H1 (cell line): ENCODE data around the gene TUBAL3. TPM values are rescaled to one million over a fixed set of nuclear protein-coding genes. Genes with fewer than 3 reads are reported as not detected.

Experiments
- CTCF ChIA-PET: fragments of 300-600 bp; sonication (Branson Sonifier 250); formaldehyde crosslinking; loops from one replicate; lab custom pipeline; 2021; ENCODE audit not compliant: partially characterized antibody; lab: Charles Lee
- POLR2A ChIA-PET: fragments of 300-600 bp; sonication (Branson Sonifier 250); formaldehyde crosslinking; loops from one replicate; lab custom pipeline; 2021; ENCODE audit warnings: inconsistent platforms; ENCODE audit not compliant: partially characterized antibody; lab: Charles Lee
- DNase-seq, 2 experiments: peaks; one replicate each; pipeline versions ENCODE4 v3.0.0 to v3.0.0-alpha.2; 2010 to 2022; ENCODE audit warnings: low spot score in 2 of 2, low read depth in 1 of 2, mixed read lengths in 1 of 2
- FAIRE-seq: peaks from 2 replicates; lab custom pipeline; 2011; peaks lifted over from hg19 to GRCh38; lab: Jason Lieb, UNC
- H2AFZ ChIP-seq: 2 replicates; pipeline ENCODE4 v1.8.1; 2012; ENCODE audit warnings: low read length, inconsistent platforms
- H2AK5ac ChIP-seq: 2 replicates; pipeline ENCODE4 v1.6.1; 2013; ENCODE audit warnings: low read depth, low read length
- H2BK120ac ChIP-seq: replicated peaks from 2 replicates; pipeline ENCODE3; 2013; ENCODE audit warnings: low read depth, low read length, inconsistent platforms
- H2BK12ac ChIP-seq: 2 replicates; pipeline ENCODE4 v1.6.1; 2013; ENCODE audit warnings: low read depth, low read length
- H2BK15ac ChIP-seq: 2 replicates; pipeline ENCODE4 v1.6.1; 2013; ENCODE audit warnings: low read length
- H2BK20ac ChIP-seq: 2 replicates; pipeline ENCODE4 v1.6.1; 2013; ENCODE audit warnings: low read length
- H2BK5ac ChIP-seq: 2 replicates; pipeline ENCODE4 v1.6.1; 2013; ENCODE audit warnings: low read depth, low read length
- H3K14ac ChIP-seq: 2 replicates; pipeline ENCODE4 v1.6.1; 2013; ENCODE audit warnings: inconsistent platforms; ENCODE audit not compliant: insufficient read length
- H3K18ac ChIP-seq: 2 replicates; pipeline ENCODE4 v1.6.1; 2013; ENCODE audit warnings: low read length; ENCODE audit errors: extremely low read depth
- H3K23ac ChIP-seq: 2 replicates; pipeline ENCODE4 v1.6.1; 2013; ENCODE audit warnings: inconsistent platforms; ENCODE audit not compliant: insufficient read length
- H3K23me2 ChIP-seq: 2 replicates; pipeline ENCODE4 v1.6.1; 2013; ENCODE audit warnings: low read depth, low read length
- H3K27ac ChIP-seq: 2 replicates; pipeline ENCODE4 v1.6.1; 2011; ENCODE audit warnings: low read depth, low read length, inconsistent platforms
- H3K27me3 ChIP-seq, 4 experiments: replicated peaks in 1 of 4; 1 replicate in 1 of 4; 2 replicates in 3 of 4; pipeline versions ENCODE4 v1.6.1 to v1.8.1; 2011 to 2013; ENCODE audit warnings: low read length in 3 of 4, mild to moderate bottlenecking in 3 of 4, inconsistent platforms in 2 of 4, mixed read lengths in 2 of 4, moderate library complexity in 1 of 4; ENCODE audit not compliant: control insufficient read depth in 3 of 4, insufficient read depth in 3 of 4; ENCODE audit errors: extremely low read depth in 1 of 4
- H3K36me3 ChIP-seq, 4 experiments: 2 replicates each; pipeline versions ENCODE4 v1.6.1 to v1.8.1; 2011 to 2013; ENCODE audit warnings: mild to moderate bottlenecking in 4 of 4, low read length in 3 of 4, moderate library complexity in 2 of 4, control low read depth in 1 of 4, inconsistent platforms in 1 of 4; ENCODE audit not compliant: insufficient read depth in 4 of 4, control insufficient read depth in 2 of 4
- H3K4ac ChIP-seq: replicated peaks from 2 replicates; pipeline ENCODE3; 2013; ENCODE audit warnings: low read length, low read depth, mixed read lengths, inconsistent platforms; ENCODE audit not compliant: insufficient read length
- H3K4me1 ChIP-seq, 4 experiments: replicated peaks in 1 of 4; 1 replicate in 1 of 4; 2 replicates in 3 of 4; pipeline versions ENCODE4 v1.6.1 to v1.8.1; 2011 to 2013; ENCODE audit warnings: low read length in 3 of 4, inconsistent platforms in 2 of 4, mixed read lengths in 1 of 4; ENCODE audit not compliant: insufficient read depth in 4 of 4, control insufficient read depth in 3 of 4
- H3K4me2 ChIP-seq, 2 experiments: 2 replicates each; pipeline versions ENCODE4 v1.6.1 to v1.8.1; 2011 to 2013; ENCODE audit warnings: low read depth in 2 of 2, low read length in 2 of 2, control low read depth in 1 of 2, inconsistent platforms in 1 of 2, mild to moderate bottlenecking in 1 of 2; ENCODE audit not compliant: insufficient read depth in 1 of 2
- H3K4me3 ChIP-seq, 4 experiments: fragments of 200-600, 300-600 bp in 1 of 4; sonication (generic), shearing (Covaris generic), sonication (Bioruptor Twin) in 1 of 4; 2 replicates each; pipeline versions ENCODE4 v1.5.1 to v1.8.1; 2011 to 2016; ENCODE audit warnings: low read length in 4 of 4, low read depth in 3 of 4, control low read depth in 2 of 4, inconsistent platforms in 2 of 4, mild to moderate bottlenecking in 2 of 4, mixed read lengths in 1 of 4, moderate library complexity in 1 of 4; ENCODE audit not compliant: insufficient read depth in 2 of 4; ENCODE audit errors: extremely low read depth in 1 of 4
- H3K56ac ChIP-seq: replicated peaks from 2 replicates; pipeline ENCODE3; 2013; ENCODE audit warnings: low read depth, mild to moderate bottlenecking, mixed read lengths, low read length, inconsistent platforms; ENCODE audit not compliant: insufficient read length
- H3K79me1 ChIP-seq: 2 replicates; pipeline ENCODE4 v1.6.1; 2013; ENCODE audit warnings: low read depth, low read length, control low read depth
- H3K79me2 ChIP-seq, 2 experiments: 2 replicates each; pipeline versions ENCODE4 v1.6.1 to v1.8.1; 2012 to 2013; ENCODE audit warnings: low read length in 2 of 2, mild to moderate bottlenecking in 2 of 2, inconsistent platforms in 1 of 2; ENCODE audit not compliant: insufficient read depth in 2 of 2, control insufficient read depth in 1 of 2
- H3K9ac ChIP-seq, 4 experiments: replicated peaks in 1 of 4; 1 replicate in 1 of 4; 2 replicates in 3 of 4; pipeline versions ENCODE4 v1.6.1 to v1.8.1; 2011 to 2013; ENCODE audit warnings: low read depth in 3 of 4, low read length in 3 of 4, control low read depth in 2 of 4, mild to moderate bottlenecking in 2 of 4, moderate library complexity in 2 of 4, inconsistent platforms in 1 of 4; ENCODE audit errors: extremely low read depth in 1 of 4
- H3K9me3 ChIP-seq, 2 experiments: 2 replicates each; pipeline versions ENCODE4 v1.6.1 to v1.8.1; 2012 to 2013; ENCODE audit warnings: mild to moderate bottlenecking in 2 of 2, moderate library complexity in 2 of 2, control low read depth in 1 of 2, inconsistent platforms in 1 of 2, low read depth in 1 of 2, low read length in 1 of 2, mixed read lengths in 1 of 2; ENCODE audit not compliant: insufficient read depth in 2 of 2
- H4K20me1 ChIP-seq, 2 experiments: replicated peaks in 1 of 2; 2 replicates each; pipeline versions ENCODE3 to v1.8.1; 2011 to 2013; ENCODE audit warnings: inconsistent platforms in 2 of 2, low read length in 2 of 2, mild to moderate bottlenecking in 1 of 2; ENCODE audit not compliant: insufficient read depth in 2 of 2, control insufficient read depth in 1 of 2
- H4K5ac ChIP-seq: 2 replicates; pipeline ENCODE4 v1.6.1; 2013; ENCODE audit warnings: low read length, low read depth, mixed read lengths, inconsistent platforms; ENCODE audit not compliant: insufficient read length
- H4K8ac ChIP-seq: 2 replicates; pipeline ENCODE4 v1.8.0; 2013; ENCODE audit warnings: mild to moderate bottlenecking, moderate library complexity, low read length, inconsistent platforms; ENCODE audit not compliant: insufficient read depth; ENCODE audit errors: extremely low read depth
- H4K91ac ChIP-seq: replicated peaks from 2 replicates; pipeline ENCODE3; 2013; ENCODE audit warnings: low read length, mixed read lengths, inconsistent platforms; ENCODE audit not compliant: insufficient read length
- BCL11A ChIP-seq, 2 experiments: IDR thresholded peaks; one replicate each; pipeline ENCODE4 v1.6.1; 2011; ENCODE audit warnings: low read depth in 2 of 2, low read length in 2 of 2, mild to moderate bottlenecking in 2 of 2
- CTBP2 ChIP-seq: IDR thresholded peaks from 2 replicates; pipeline ENCODE4 v1.7.0; 2011; ENCODE audit warnings: borderline replicate concordance, mild to moderate bottlenecking, moderate library complexity, mixed read lengths, low read length; ENCODE audit not compliant: insufficient read depth, insufficient read length
- EP300 ChIP-seq, 2 experiments: IDR thresholded peaks; 1 replicate in 1 of 2; 2 replicates in 1 of 2; pipeline ENCODE4 v1.6.1; 2011 to 2012; ENCODE audit warnings: low read depth in 2 of 2, low read length in 2 of 2, mild to moderate bottlenecking in 2 of 2, borderline replicate concordance in 1 of 2, inconsistent platforms in 1 of 2, moderate library complexity in 1 of 2
- EZH2 ChIP-seq: fragments of 200-600 bp; sonication (generic); IDR thresholded peaks from 2 replicates; pipeline ENCODE4 v1.7.1; 2012; ENCODE audit warnings: low read depth, mild to moderate bottlenecking, moderate library complexity, low read length, inconsistent platforms; ENCODE audit not compliant: severe bottlenecking
- MAFK ChIP-seq: IDR thresholded peaks from 2 replicates; pipeline ENCODE4 v1.6.1; 2012; ENCODE audit warnings: low read depth, mild to moderate bottlenecking, improper control_type of control experiment, low read length
- POLR2A ChIP-seq, 2 experiments: IDR thresholded peaks; 1 replicate in 1 of 2; 2 replicates in 1 of 2; pipeline ENCODE4 v1.6.1; 2011; ENCODE audit warnings: low read depth in 2 of 2, low read length in 2 of 2, mild to moderate bottlenecking in 2 of 2; ENCODE audit errors: control extremely low read depth in 1 of 2
- SP2 ChIP-seq: IDR thresholded peaks from 2 replicates; pipeline ENCODE4 v1.6.1; 2012; ENCODE audit warnings: mild to moderate bottlenecking, low read length, inconsistent platforms
- TBP ChIP-seq: IDR thresholded peaks from 2 replicates; pipeline ENCODE4 v1.6.1; 2011; ENCODE audit warnings: low read depth, low read length, improper control_type of control experiment
- WGBS, 2 experiments: shearing (Covaris generic) in 1 of 2; methylation state at CpG; one replicate each; pipeline versions ENCODE4 v1.1.6 to v1.1.7; 2013 to 2015; ENCODE audit warnings: low lambda C conversion rate in 2 of 2, mixed read lengths in 2 of 2, inconsistent platforms in 1 of 2, low coverage in 1 of 2, missing lambda C conversion rate in 1 of 2; ENCODE audit not compliant: insufficient replicate concordance in 2 of 2, insufficient coverage in 1 of 2, insufficient read length in 1 of 2; ENCODE audit errors: extremely low coverage in 1 of 2, missing lambda C conversion rate in 1 of 2; 5-methylcytosine and 5-hydroxymethylcytosine counted together
- polyA plus RNA-seq, 7 experiments: library from polyadenylated mRNA; depleted of rRNA in 3 of 7; stranded (reverse) in 5 of 7; unstranded in 2 of 7; fragments of >200 nt in 5 of 7; fragments of 200-250 nt in 2 of 7; gene quantifications; 1 replicate in 5 of 7; 2 replicates in 1 of 7; 4 replicates in 1 of 7; pipeline versions ENCODE4 v1.2.1 to v1.2.3, GENCODE V29; 2011 to 2013; ENCODE audit warnings: missing spikeins in 2 of 7, mixed read lengths in 2 of 7
- total RNA-seq: library from RNA; stranded (reverse); fragmentation: NEBNext Ultra II Directional; extraction: Animal tissue kit (Norgen Biotek cat#: 25700); gene quantifications from 2 replicates; pipeline ENCODE4 v1.2.1, GENCODE V29; 2021

Gene TUBAL3
- total and polyA plus RNA-seq, 2 of the 8 experiments (the other 6 are each of a cell fraction or from before 2014, with no cell fraction given): 0.17 TPM; not detected in 1

- FAIRE-seq: no peak
- Histone ChIP-seq H3K4me2 (no peak overlapping the region), H3K27ac (no peak overlapping the region), H4K91ac (no peak overlapping the region), H3K9ac (no peak overlapping the region), H2AK5ac (no peak overlapping the region; the same call in 1 of the 2 replicates), H3K79me1 (no peaks in the 10 kb centered on the region), H3K4me3 (no peak overlapping the region), H3K9me3 (peaks cover 28 to 29% of the 10 kb centered on the region in 2 experiments), H4K8ac (no peak overlapping the region), H3K56ac (no peak overlapping the region), H3K79me2 (no peaks in the 10 kb centered on the region), H3K4ac (no peak overlapping the region), H3K23me2 (no peaks in the 10 kb centered on the region), H2BK5ac (no peak overlapping the region; the same call in 1 of the 2 replicates), H3K23ac (no peak overlapping the region), H3K27me3 (no peaks in the 10 kb centered on the region), H2AFZ (no peak overlapping the region), H4K20me1 (no peaks in the 10 kb centered on the region), H4K5ac (no peak overlapping the region), H3K36me3 (no peaks in the 10 kb centered on the region), H2BK120ac (no peak overlapping the region), H3K18ac (no peak overlapping the region), H2BK20ac (no peak overlapping the region), H3K4me1 (no peaks in the 10 kb centered on the region), H3K14ac (no peak overlapping the region), H2BK12ac (no peak overlapping the region), H2BK15ac (no peak overlapping the region)
- ChIA-PET POLR2A (no interaction called here), CTCF (interaction anchor here (1.0 kb wide), 1 partner anchor 110 kb away, joined by 3 read pairs; no protein-coding TSS in a partner anchor)
- DNase-seq: no peak
- 96% methylated on average over 14 of the region's 14 CpGs; no CpG with 5 or more reads in 1 of the 2 experiments for WGBS, 2 experiments
- TF ChIP-seq BCL11A (IDR thresholded peaks at IDR 0.05; ENCODE audit: low read depth in 2 of 2, low read length in 2 of 2): no peak
- no peak for TF ChIP-seq CTBP2
- no peak for TF ChIP-seq EP300 (IDR thresholded peaks at IDR 0.05; ENCODE audit: borderline replicate concordance in 1 of 2, low read depth in 2 of 2, low read length in 2 of 2)
- TF ChIP-seq SP2: no peak
- no peak for TF ChIP-seq TBP
- TF ChIP-seq EZH2: no peak
- no peak for TF ChIP-seq MAFK
- no peak for TF ChIP-seq POLR2A (IDR thresholded peaks at IDR 0.05; ENCODE audit: control extremely low read depth in 1 of 2, low read depth in 2 of 2, low read length in 2 of 2)
These were observed 11.1 kb downstream of the TUBAL3 start for GRCh38 chr10:5393529-5393928.
